Suppressor macrophage (primary cell): Measurements from ENCODE around the gene DCAF5.
A peak's percentile ranks its signal among the peaks of the same experiment; 100 is the strongest.
"Not testable (repeated sequence)": the region's sequence is repeated elsewhere in the genome, so short reads cannot be mapped to it uniquely, and the experiment has no call there.

Experiments used
- DNase-seq, 4 experiments: peaks; one replicate each; pipeline ENCODE4 v3.0.0-alpha.2; 2020 to 2022
- total RNA-seq, 17 experiments: gene quantifications; one replicate each; lab custom pipeline; 2026; ENCODE audit warnings: mixed read lengths in 6 of 17, inconsistent platforms in 3 of 17; lab: John Stamatoyannopoulos, UW

The DCAF5 gene, protein sequence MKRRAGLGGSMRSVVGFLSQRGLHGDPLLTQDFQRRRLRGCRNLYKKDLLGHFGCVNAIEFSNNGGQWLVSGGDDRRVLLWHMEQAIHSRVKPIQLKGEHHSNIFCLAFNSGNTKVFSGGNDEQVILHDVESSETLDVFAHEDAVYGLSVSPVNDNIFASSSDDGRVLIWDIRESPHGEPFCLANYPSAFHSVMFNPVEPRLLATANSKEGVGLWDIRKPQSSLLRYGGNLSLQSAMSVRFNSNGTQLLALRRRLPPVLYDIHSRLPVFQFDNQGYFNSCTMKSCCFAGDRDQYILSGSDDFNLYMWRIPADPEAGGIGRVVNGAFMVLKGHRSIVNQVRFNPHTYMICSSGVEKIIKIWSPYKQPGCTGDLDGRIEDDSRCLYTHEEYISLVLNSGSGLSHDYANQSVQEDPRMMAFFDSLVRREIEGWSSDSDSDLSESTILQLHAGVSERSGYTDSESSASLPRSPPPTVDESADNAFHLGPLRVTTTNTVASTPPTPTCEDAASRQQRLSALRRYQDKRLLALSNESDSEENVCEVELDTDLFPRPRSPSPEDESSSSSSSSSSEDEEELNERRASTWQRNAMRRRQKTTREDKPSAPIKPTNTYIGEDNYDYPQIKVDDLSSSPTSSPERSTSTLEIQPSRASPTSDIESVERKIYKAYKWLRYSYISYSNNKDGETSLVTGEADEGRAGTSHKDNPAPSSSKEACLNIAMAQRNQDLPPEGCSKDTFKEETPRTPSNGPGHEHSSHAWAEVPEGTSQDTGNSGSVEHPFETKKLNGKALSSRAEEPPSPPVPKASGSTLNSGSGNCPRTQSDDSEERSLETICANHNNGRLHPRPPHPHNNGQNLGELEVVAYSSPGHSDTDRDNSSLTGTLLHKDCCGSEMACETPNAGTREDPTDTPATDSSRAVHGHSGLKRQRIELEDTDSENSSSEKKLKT
- total RNA-seq: 17.9 to 89.8 (median 49.1) reads per million in 17 experiments

- DNase-seq: no peak
Observed at GRCh38 chr14:69152902-69153151, at the start of gene DCAF5. Gene DCAF5, minus strand, starts transcription at chr14:69153119. Its CDS starts 141 bp downstream, at chr14:69152978.

DNA sequence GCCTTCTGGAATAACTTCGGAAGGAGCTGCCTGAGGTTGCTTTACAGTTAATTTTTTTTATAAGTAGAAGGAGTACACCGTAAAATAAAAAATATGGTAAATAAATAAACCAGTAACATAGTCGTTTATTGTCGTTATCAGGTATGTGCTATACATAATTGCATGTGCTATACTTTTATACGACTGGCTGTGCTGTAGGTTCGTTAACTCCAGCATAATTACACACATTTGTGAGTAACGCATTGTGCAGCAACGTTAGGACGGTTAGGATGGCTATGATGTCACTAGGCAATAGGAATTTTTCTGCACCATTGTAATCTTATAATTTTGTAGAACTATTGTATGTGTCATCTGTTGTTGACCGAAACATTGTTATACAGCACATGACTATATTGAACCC is 46.9 kb upstream of the DCAF5 start:
- DNase-seq: no peak

DNA sequence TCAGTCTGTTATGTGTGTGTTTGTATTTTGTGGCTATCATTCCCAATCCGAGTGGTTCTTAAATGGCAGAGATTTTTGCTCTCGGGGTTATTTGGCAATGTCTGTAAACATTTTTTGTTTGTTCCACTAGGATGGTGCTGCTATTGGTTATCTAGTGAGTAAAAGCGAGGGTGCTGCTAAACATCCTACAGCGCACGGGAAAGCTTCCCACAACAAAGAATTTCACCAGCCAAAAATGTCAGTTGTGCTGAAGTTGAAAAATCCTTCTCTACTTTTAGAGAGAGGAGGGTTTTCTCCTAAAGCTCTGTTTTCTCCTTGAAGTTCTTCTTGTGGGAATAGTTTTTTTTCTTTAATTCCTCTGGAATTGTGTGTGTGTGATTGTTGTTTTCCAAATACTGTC is 40.8 kb upstream of the DCAF5 start:
- DNase-seq: no peak

GRCh38 chr14:69191340-69192111 is 38.6 kb upstream of the DCAF5 start, which contains the start of gene EXD2:
Gene EXD2, plus strand, starts transcription at chr14:69191498. Its CDS starts 17,973 bp downstream, at chr14:69209471.
- DNase-seq: peak; percentile 78 to 88 (median 82)

- DNase-seq: no peak
Observed at GRCh38 chr14:69190191-69190590, 37.3 kb upstream of the DCAF5 start.

- DNase-seq: peak; percentile 68 to 84 (median 77)
Observed at GRCh38 chr14:69183735-69184134, 30.8 kb upstream of the DCAF5 start.

DNA sequence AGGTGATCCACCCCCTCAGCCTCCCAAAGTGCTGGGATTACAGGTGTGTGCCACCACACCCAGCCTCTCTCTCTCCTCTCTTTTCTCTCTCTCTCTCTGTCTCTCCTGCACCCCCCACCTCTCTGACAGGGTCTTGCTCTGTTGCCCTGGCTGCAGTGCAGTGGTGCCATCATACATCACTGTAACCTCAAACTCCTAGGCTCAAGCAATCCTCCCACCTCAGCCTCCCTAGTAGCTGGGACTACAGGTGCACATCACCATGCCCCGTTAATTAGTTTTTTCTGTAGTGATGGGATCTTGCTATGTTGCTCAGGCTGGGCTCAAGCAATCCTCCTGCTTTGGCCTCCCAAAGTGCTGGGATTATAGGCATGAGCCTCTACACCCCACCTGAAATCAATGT is 29.7 kb upstream of the DCAF5 start:
- not testable (repeated sequence) for DNase-seq

DNA sequence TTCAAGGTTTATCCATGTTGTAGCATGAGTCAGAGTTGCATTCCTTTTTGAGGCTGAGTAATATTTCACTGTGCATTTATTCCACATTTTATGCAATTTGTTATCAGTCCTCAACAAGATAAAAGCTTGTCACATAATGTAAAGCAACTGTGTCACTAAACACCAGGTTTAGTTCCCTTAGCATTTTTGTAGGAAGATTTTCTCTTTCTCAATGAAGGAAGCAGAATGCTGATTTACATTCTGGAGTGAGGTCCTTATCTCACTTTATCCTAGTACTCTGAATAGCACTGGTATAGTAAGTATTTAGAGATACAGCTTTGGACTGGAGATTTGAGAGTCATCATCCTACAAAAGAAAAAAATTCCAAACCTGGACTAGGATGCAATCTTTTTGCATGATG is 28.6 kb upstream of the DCAF5 start:
- DNase-seq: no peak

DNA sequence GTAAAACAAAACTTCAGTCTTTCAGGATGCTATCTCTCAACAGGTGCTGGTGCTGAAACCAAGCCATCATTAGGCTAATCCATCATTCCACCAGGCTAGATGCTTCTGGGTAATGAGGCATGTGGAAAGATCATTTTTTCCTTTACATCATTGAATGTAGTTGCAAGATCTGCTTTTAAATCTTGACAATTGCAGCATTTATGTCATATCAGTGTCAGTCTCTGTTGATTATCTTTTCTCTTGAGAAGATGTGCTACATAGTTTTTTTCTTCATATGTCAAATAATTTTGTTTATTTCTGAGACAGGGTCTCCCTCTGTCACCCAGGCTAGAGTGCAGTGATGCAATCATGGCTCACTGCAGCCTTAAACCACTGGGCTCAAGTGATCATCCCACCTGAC is 22.2 kb upstream of the DCAF5 start:
- no peak for DNase-seq

- no peak for DNase-seq
Observed at GRCh38 chr14:69171569-69171968, 18.6 kb upstream of the DCAF5 start.

DNA sequence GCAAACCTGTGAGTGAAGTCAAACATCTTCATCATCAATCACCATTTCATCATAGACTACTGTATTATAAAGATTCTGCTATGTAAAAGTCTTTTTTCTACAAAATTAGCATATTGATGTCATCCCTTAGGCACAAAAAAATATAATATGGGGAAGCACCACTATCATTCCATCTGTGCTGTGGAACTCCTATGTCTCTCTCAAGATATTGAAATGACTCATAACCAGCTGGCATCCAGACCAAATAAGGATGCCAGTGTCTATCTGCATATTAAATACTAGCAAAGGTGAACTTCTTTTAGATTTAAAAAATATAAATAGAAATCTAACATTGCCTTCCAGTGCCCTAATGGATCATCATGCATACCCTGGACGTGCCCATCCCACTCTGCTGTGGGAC is 17.9 kb upstream of the DCAF5 start:
- DNase-seq: peak in 1 of 4 experiments; percentile 13

- not testable (repeated sequence) for DNase-seq
Observed at GRCh38 chr14:69165787-69166186, 12.9 kb upstream of the DCAF5 start.

GRCh38 chr14:69161590-69161989 is 8.7 kb upstream of the DCAF5 start:
- DNase-seq: no peak

DNA sequence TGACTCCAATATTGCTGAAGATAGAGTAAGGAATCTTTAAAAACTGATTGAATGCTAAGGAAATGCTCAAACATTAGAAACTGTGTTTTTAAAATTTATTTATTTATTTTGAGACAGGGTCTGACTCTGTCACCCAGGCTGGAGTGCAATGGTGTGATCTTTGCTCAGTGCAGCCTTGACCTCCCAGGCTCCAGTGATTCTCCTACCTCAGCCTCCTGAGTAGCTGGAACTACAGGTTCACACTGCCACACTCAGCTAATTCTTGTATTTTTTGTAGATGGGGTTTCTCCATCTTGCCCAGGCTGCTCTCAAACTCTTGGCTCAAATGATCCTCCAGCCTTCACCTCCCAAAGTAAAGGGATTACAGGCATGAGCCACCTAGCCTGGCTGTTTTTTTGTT is 3.3 kb upstream of the DCAF5 start:
- DNase-seq: no peak

DNA sequence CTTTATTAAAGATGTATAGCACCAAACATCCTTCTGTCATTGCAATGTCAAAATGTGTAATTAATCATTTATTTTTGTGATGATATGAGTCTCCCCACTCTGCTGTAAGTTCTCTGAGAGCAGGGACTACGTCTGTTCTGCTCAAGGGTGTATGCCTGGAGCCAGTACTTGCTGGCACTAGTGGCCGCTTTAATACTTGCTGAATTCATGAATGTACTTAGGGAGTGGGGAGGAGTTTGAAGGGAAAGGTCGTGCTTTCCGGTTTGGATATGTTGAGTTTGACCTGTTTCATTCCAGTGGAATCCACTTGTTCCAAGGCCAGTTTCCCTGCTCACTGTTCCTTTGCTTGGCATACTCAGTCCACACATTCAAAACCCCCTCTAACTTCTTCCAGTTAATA is 1.9 kb upstream of the DCAF5 start:
- DNase-seq: no peak

DNA sequence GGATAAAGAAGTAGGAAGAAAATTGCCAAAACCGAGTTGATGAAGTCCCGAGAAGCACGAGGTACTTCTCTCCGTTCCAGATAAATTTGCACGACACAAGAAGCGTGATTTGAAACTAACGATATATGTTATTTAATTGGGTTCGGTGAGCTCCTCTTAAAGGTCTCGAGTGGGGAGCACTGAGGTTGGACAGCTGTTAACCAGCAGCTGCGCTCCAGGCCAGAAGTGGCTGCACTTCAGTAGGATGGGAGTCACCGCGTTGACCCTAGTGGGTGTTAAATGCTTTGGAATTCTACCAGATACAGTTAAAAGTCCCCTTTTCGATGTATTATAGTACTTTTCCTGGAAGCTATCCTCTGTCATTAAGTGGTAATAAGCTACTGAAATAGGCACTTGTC is 953 bp upstream of the DCAF5 start:
- DNase-seq: peak; percentile 25 to 38 (median 32)

GRCh38 chr14:69153152-69153872 is 393 bp upstream of the DCAF5 start:
- peak; percentile 88 to 96 (median 95) for DNase-seq

DNA sequence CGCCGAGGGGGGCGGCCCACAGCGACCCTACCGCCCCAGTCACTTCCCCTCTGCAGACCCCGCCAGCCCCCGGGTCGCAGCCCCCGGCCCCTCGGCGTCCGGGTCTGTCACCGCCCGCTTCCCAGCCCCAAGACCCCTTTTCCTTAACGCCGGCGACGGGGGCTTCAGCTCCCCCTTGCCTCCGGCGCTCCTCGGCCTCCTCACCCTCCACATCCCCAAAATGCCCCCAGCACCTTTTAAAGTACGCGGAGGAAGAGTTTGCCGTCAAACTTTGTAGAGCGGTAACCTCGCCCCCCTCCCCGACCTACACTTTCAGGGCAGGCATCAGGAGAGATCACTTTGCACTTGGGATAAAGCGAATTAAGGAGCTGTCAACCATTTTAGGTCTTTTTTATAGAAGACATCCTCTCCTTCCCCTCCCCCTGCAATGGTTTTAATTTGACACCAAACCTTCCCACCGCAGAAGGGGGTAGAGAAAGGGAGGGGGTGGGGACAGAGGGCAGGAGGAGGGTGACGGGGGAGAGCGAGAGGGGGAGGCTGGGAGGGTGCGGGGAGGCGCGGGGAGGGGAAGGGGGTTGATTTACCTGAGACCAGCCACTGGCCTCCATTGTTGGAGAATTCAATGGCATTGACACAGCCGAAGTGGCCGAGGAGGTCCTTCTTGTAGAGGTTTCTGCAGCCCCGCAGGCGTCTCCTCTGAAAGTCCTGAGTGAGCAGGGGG is 578 bp downstream of the DCAF5 start:
- DNase-seq: peak in 2 of 4 experiments; percentile 23 to 24

DNA sequence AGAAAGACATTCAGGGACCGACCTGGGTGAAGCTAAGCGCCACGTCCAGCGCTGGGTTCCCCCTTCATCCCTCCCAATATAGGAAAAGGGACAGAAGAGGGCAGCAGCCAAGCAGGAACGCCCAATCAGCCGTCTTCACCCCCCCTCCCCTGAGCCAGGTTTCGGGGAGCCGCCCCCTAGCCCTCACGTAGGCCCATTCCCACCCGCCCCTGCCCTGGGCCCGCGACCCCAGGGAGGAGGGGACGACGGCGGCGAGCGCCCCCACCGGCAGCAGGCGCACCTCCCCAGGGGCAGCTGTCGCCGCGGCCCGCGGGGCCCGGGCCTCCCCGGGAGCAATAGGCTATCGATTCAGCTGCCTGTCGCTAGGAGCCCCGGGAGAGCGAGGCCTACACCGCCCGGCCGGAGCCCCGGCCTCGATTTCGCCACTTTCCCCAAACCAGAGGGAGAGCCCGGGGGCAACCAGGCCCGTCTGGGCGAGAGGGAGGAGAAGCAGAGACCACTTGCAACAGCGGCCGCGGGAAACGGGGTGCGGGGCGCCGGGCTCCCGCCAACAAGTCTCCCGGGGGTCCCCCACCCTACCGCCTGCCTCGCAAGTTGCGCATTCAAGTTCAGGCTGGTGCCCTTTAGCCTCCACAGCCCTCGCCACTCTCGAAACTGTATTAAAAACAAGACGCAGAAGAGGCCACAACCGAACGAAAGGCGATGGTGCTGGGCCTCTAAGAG is 1.3 kb downstream of the DCAF5 start:
- DNase-seq: peak; percentile 64 to 89 (median 78)

DNA sequence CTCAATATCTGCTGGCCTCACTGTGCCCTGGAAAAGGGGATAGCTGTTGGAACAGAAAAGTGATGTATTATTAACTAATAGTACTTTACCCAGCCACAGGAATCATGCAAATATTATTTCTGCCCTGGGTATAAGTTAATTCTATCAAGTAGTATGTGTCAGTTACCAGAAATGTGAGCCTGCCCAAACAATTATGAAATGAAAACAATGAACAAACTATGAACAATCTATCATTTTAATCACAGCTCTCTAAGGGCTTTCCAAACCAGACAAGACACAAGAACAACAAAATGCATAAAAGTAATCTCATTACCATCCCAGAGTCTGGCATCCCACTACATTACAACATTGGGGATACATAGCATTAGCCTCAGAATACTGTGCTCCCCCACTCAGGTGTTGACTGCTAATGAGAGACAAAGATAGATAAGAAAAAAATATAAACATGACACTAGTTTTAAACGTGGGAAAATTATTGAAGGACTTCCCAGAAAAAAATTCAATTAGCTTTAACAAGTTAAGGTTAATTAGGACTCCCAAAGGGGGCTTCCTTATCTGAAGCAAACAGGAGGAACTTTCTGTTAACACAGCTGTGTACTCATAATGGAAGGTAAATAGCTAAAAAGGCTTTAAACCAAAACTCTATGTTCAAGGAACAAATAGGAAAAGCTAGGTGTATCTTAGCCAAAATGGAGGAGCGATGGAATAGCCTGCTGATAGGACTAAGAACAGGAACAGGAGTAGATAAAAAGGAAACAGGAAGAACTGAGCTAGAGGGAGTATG is 3.3 kb downstream of the DCAF5 start:
- no peak for DNase-seq
